22Rv1 (cell line): ENCODE results near the gene FUT2.

ENCODE experiments used
- CTCF ChIP-seq: fragments of 450-650 bp; IDR thresholded peaks from 2 replicates; pipeline ENCODE4 v1.5.1; 2017; ENCODE audit warnings: mild to moderate bottlenecking
- ZFX ChIP-seq: fragments of 450-650 bp; IDR thresholded peaks from 2 replicates; pipeline ENCODE4 v1.6.1; 2017; ENCODE audit warnings: antibody characterized with exemption, borderline replicate concordance

GRCh38 chr19:48683349-48683748 is 12.4 kb upstream of the FUT2 start:
- TF ChIP-seq CTCF (no peak), ZFX (no peak)
